HEK293T (cell line): ENCODE results near the gene GALNT14.

ENCODE experiments used
- ARNT ChIP-seq: fragments of 450-650 bp; IDR thresholded peaks from 2 replicates; pipeline ENCODE4 v1.6.1; 2017; ENCODE audit warnings: mild to moderate bottlenecking
- BHLHE40 ChIP-seq: fragments of 450-650 bp; IDR thresholded peaks from 2 replicates; pipeline ENCODE4 v1.6.1; 2016; ENCODE audit warnings: mild to moderate bottlenecking, moderate library complexity, borderline replicate concordance
- CTBP1 ChIP-seq: fragments of 450-650 bp; IDR thresholded peaks from 2 replicates; pipeline ENCODE4 v1.6.1; 2016; ENCODE audit warnings: borderline replicate concordance
- ELF4 ChIP-seq: fragments of 450-650 bp; IDR thresholded peaks from 2 replicates; pipeline ENCODE4 v1.6.1; 2017; ENCODE audit warnings: antibody characterized with exemption
- FOXA1 ChIP-seq: fragments of 450-650 bp; IDR thresholded peaks from 2 replicates; pipeline ENCODE4 v1.6.1; 2016; ENCODE audit warnings: mild to moderate bottlenecking
- FOXK2 ChIP-seq: fragments of 450-650 bp; IDR thresholded peaks from 2 replicates; pipeline ENCODE4 v1.6.1; 2016; ENCODE audit warnings: mild to moderate bottlenecking
- HDGF ChIP-seq: fragments of 450-650 bp; IDR thresholded peaks from 2 replicates; pipeline ENCODE4 v1.6.1; 2017; ENCODE audit warnings: antibody characterized with exemption, borderline replicate concordance
- L3MBTL2 ChIP-seq: fragments of 450-650 bp; conservative IDR thresholded peaks from 2 replicates; pipeline ENCODE4 v1.6.1; 2016; ENCODE audit warnings: mild to moderate bottlenecking
- NFRKB ChIP-seq: fragments of 450-650 bp; IDR thresholded peaks from 2 replicates; pipeline ENCODE4 v1.6.1; 2016; ENCODE audit warnings: mild to moderate bottlenecking, moderate library complexity
- SP1 ChIP-seq: fragments of 450-650 bp; IDR thresholded peaks from 2 replicates; pipeline ENCODE4 v1.6.1; 2017
- SUZ12 ChIP-seq: fragments of 450-650 bp; IDR thresholded peaks from 2 replicates; pipeline ENCODE4 v1.6.1; 2016; ENCODE audit warnings: mild to moderate bottlenecking
- ZNF384 ChIP-seq: fragments of 450-650 bp; IDR thresholded peaks from 2 replicates; pipeline ENCODE4 v1.6.1; 2016
- TF ChIP-seq, protein P1 (sequence below): fragments of 450-650 bp; IDR thresholded peaks from 2 replicates; pipeline ENCODE4 v1.6.1; 2016

DNA sequence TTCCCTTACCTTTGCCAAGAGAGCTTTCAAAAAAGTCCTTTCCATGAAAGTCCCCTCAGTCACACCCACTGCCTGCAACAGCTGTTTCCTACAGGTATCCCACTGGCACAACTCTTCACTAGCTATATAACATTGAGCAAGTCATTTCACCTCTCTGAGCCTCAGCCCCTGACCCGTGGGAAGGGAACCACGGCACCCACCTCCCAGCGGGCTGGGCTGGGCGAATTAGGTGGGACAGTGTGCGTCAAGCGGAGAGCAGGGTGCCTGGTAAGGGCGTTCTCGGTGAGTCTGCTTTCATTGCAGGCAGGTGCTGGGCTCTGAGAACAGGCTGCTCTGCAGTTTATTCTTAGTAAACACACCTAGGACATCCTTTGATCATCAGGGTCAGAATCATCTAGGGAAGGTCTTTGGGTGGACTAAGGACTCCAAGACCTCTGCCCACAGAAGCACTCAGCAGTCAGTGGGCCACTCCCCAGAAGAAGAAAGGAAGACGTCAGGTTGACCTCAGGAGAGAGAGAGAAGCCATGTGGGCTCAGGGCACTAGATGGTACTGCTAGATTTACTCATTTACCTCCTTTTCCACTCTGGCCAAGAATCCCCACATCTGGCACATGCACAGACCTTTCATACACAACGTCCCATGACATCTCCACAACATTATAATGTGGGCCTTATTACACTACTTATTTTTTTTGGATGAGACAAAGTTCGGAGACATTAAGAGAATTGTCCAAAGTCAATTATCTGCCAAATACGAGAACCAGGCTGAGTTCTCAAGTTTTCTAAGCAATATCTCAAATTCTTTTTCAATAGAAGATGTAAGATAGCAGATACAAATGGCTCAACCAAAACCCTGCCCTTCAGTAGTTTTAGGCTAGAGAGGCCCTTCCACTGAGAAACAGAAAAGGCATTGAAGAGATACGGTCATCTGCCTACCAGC lies 79.9 kb downstream of the GALNT14 start:
- TF ChIP-seq, protein P1, sequence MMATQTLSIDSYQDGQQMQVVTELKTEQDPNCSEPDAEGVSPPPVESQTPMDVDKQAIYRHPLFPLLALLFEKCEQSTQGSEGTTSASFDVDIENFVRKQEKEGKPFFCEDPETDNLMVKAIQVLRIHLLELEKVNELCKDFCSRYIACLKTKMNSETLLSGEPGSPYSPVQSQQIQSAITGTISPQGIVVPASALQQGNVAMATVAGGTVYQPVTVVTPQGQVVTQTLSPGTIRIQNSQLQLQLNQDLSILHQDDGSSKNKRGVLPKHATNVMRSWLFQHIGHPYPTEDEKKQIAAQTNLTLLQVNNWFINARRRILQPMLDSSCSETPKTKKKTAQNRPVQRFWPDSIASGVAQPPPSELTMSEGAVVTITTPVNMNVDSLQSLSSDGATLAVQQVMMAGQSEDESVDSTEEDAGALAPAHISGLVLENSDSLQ = no peak
- no peak for TF ChIP-seq FOXA1
- no peak for TF ChIP-seq SP1
- TF ChIP-seq ELF4 = no peak
- TF ChIP-seq ARNT = no peak
- no peak for TF ChIP-seq NFRKB
- no peak for TF ChIP-seq BHLHE40
- TF ChIP-seq HDGF = no peak
- no peak for TF ChIP-seq FOXK2
- TF ChIP-seq ZNF384 = no peak
- TF ChIP-seq SUZ12 = no peak
- TF ChIP-seq CTBP1 = no peak
- no peak for TF ChIP-seq L3MBTL2
